ENCODE results near the gene CTBP2. TPM values are rescaled to one million over a fixed set of nuclear protein-coding genes. Genes with fewer than 3 reads are reported as not detected.

The CTBP2 gene
- total RNA-seq, 3 donors from 2014 or later (not counting 1 experiment from before 2014, with no cell fraction given) = 120 to 179 (median 124) TPM

DNA sequence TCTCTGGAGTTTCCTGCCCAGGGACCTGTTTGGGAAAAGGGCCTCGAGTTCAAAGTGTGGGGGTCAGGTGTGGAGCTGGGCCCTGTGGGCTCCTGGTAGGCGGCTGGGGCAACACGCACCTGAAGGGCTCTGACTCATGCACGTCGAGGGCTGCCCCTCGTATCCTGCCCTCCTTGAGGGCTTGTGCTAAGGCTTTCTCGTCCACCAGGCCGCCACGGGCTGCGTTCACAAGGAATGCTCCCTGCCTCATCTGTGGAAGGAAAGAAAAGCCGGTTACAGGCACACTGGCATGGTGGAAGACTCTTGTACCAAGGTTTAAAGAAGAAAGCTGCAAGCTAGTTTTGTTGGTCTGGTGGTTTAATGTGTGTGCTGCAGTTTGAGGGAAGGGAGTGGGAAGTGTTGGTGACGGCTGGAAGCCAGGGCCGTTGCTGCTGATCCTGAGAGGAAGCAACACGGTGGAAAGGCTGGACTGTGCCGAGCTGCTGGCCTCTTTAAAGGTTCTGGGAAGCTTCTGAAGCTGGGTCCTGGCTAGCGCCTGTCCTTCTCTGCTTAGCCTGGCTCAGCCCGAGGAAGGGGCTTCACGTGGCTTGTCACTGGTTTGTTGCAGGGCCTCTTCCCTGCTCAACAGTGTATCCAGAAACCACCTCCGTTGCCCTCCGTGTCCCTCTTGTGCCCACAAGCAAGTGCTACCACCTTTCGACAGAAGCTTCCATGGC is 166.5 kb downstream of the CTBP2 start:
- H3K36me3 Mint-ChIP-seq = peaks cover 4% of the 10 kb centered on the region
- DNase-seq (no peak), ATAC-seq (no peak)
- no peak overlapping the region for H3K4me3 ChIP-seq (ENCODE audit: low read length)
- no peaks in the 10 kb centered on the region for H3K27me3 Mint-ChIP-seq (ENCODE audit: low read depth in 2 of 2)
- WGBS (ENCODE audit: insufficient coverage) = 93% methylated on average over 21 of the region's 21 CpGs
- H3K9me3 ChIP-seq (ENCODE audit: control insufficient read depth, insufficient read depth, low read length) = no peaks in the 10 kb centered on the region
- no peak overlapping the region for H3K27ac ChIP-seq (ENCODE audit: low read length)
- H3K27ac Mint-ChIP-seq = peak overlapping the region; percentile 21 to 27
- H3K36me3 ChIP-seq (ENCODE audit: control insufficient read depth, insufficient read depth, low read length) = peaks cover 82% of the 10 kb centered on the region
- H3K4me1 ChIP-seq (ENCODE audit: control insufficient read depth, insufficient read depth, low read length) = no peaks in the 10 kb centered on the region
- H3K4me3 Mint-ChIP-seq = no peak overlapping the region
- no peaks in the 10 kb centered on the region for H3K9me3 Mint-ChIP-seq
- TF ChIP-seq, protein P1, sequence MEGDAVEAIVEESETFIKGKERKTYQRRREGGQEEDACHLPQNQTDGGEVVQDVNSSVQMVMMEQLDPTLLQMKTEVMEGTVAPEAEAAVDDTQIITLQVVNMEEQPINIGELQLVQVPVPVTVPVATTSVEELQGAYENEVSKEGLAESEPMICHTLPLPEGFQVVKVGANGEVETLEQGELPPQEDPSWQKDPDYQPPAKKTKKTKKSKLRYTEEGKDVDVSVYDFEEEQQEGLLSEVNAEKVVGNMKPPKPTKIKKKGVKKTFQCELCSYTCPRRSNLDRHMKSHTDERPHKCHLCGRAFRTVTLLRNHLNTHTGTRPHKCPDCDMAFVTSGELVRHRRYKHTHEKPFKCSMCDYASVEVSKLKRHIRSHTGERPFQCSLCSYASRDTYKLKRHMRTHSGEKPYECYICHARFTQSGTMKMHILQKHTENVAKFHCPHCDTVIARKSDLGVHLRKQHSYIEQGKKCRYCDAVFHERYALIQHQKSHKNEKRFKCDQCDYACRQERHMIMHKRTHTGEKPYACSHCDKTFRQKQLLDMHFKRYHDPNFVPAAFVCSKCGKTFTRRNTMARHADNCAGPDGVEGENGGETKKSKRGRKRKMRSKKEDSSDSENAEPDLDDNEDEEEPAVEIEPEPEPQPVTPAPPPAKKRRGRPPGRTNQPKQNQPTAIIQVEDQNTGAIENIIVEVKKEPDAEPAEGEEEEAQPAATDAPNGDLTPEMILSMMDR (IDR thresholded peaks at IDR 0.05) = no peak
- no peaks in the 10 kb centered on the region for H3K27me3 ChIP-seq (ENCODE audit: control insufficient read depth, insufficient read depth, low read length)
- intact Hi-C loops (cut with micrococcal nuclease) = loop anchor here (5.0 kb wide), 1 partner anchor 348 kb away; no protein-coding TSS in a partner anchor
- H3K4me1 Mint-ChIP-seq = peaks cover 6 to 8% of the 10 kb centered on the region in 2 donors

DNA sequence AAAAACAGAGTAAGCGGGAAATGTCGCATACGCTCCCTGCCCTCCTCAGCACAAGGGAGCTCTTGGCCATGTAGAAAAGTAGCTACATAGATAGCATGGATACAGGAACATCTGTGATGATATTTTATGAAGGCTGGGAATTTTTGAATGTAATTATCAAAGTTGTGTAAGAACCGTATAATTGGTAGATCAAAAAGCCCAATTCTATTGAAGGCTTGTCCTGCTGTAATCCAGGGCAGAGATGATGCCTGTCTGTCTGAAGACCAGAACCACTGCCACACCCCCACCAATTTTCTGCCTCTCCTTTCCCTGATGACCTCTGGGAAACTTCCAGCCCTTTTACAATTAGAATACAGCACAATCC is 167.0 kb downstream of the CTBP2 start:
- Histone ChIP-seq H3K27ac (ENCODE audit: low read length) (no peak overlapping the region), H3K4me3 (ENCODE audit: low read length) (no peak overlapping the region), H3K27me3 (ENCODE audit: control insufficient read depth, insufficient read depth, low read length) (no peaks in the 10 kb centered on the region), H3K36me3 (ENCODE audit: control insufficient read depth, insufficient read depth, low read length) (peaks cover 79% of the 10 kb centered on the region), H3K4me1 (ENCODE audit: control insufficient read depth, insufficient read depth, low read length) (no peaks in the 10 kb centered on the region), H3K9me3 (ENCODE audit: control insufficient read depth, insufficient read depth, low read length) (no peaks in the 10 kb centered on the region)
- Mint-ChIP-seq H3K36me3 (peaks cover 4% of the 10 kb centered on the region), H3K27me3 (ENCODE audit: low read depth in 2 of 2) (no peaks in the 10 kb centered on the region), H3K4me3 (no peak overlapping the region), H3K9me3 (no peaks in the 10 kb centered on the region), H3K27ac (peak overlapping the region; percentile 27 to 38), H3K4me1 (peaks cover 6 to 8% of the 10 kb centered on the region in 2 donors)
- DNase-seq (no peak), ATAC-seq (no peak)
- WGBS (ENCODE audit: insufficient coverage) = 95% methylated on average over 4 of the region's 4 CpGs
- TF ChIP-seq, protein P1 (IDR thresholded peaks at IDR 0.05) = no peak
- intact Hi-C loops (cut with micrococcal nuclease) = loop anchor here (5.0 kb wide), 1 partner anchor 349 kb away; no protein-coding TSS in a partner anchor

DNA sequence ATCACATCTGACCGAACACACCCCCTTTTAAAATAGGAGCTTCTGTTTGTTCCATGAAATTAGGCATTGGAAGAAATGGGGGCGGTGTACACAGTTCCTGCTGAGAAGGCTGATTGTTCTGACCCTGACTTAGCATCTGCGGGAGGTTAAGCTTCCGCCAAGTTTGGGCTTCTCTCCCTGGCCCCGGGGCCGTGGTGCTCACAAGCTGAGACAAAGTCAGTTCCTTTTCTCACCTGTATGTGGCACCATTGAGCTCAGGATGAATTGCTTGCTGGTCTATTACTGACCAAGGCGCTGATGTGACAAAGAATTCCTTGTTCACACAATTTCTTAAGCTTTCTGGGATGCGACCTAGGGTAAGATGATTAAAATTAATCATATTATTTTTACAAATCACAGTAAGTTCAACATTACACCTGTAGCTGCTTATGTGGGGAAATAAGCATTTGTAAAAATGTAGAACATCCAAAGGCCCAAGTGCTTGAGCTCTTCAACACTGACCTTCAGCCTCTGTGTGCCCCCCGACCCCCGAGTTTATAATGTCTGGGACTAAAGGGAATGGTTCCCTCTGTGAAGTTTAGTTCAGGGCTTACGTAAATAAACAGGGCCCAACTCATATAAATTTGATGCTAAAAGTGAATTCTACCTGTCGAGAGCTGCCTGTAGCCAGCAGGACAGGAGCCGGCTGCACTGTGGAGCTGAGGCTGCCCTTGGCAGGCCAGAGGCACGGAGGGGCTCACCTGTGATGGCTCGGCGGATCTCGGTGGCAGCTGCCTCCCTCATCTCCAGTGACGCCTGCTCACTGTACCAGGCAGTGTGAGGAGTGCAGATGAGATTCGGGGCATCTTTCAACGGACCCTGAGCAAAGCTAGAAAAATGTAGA is 167.7 kb downstream of the CTBP2 start:
- TF ChIP-seq, protein P1 (IDR thresholded peaks at IDR 0.05) = peak; percentile 65
- Mint-ChIP-seq H3K4me1 (peaks cover 6 to 8% of the 10 kb centered on the region in 2 donors), H3K27me3 (ENCODE audit: low read depth in 2 of 2) (no peaks in the 10 kb centered on the region), H3K27ac (peak overlapping the region; percentile 27 to 38), H3K36me3 (peaks cover 4% of the 10 kb centered on the region), H3K9me3 (no peaks in the 10 kb centered on the region), H3K4me3 (no peak overlapping the region)
- intact Hi-C loops (cut with micrococcal nuclease) = loop anchor here (1.0 to 5.0 kb wide), 2 partner anchors 69 to 350 kb away; no protein-coding TSS in a partner anchor
- Histone ChIP-seq H3K36me3 (ENCODE audit: control insufficient read depth, insufficient read depth, low read length) (peaks cover 79% of the 10 kb centered on the region), H3K4me3 (ENCODE audit: low read length) (no peak overlapping the region), H3K9me3 (ENCODE audit: control insufficient read depth, insufficient read depth, low read length) (no peaks in the 10 kb centered on the region), H3K27ac (ENCODE audit: low read length) (no peak overlapping the region), H3K4me1 (ENCODE audit: control insufficient read depth, insufficient read depth, low read length) (no peaks in the 10 kb centered on the region), H3K27me3 (ENCODE audit: control insufficient read depth, insufficient read depth, low read length) (no peaks in the 10 kb centered on the region)
- ATAC-seq = peak; percentile 68 to 88 (median 79)
- WGBS (ENCODE audit: insufficient coverage) = 89% methylated on average over 17 of the region's 20 CpGs
- DNase-seq = peak in 1 of 2 donors; percentile 43

All from natural killer cell (primary cell).